ENCODE measurements around the gene SLC12A2.

Gene SLC12A2

DNA sequence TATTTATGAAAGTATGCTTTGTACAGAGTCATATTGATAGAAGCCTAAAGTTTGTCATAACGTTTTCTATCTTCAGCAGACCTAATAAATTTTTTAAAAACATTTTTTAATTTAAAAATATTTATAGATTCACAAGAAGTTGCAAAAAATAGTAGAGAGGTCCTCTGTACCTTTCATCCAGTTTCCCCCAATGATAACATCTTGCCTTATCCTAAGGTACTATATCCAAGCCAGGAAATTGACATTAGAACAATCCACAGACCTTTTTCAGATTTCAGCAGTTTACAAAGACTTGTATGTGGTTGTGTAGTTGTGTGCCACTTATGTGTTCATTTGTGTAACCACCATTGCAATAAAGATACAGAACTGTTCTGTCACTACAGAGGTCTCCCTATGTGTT, 88.5 kb downstream of the SLC12A2 start:
- no peak for DNase-seq

DNA sequence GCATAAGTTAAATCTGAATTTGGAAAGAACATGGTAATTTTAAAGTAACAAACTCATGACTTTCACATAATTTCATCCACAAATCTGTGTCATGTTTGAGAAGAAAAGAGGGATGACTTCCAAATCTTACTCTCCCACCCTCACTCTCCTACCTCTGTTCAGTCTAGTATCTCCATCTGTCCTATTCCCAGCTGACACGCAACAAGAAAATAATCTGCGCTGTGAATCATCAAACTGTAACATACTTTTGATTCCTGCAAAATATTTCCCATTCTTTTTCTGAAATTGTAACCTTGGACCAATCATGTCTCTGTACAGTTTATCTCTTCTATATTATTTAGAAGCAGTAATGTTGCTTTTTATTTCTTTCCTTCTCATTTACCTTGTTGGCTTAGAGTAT, 91.4 kb downstream of the SLC12A2 start:
- no peak for DNase-seq

- no peak for DNase-seq
Measured at GRCh38 chr5:128192368-128192767, 108.8 kb downstream of the SLC12A2 start.

DNA sequence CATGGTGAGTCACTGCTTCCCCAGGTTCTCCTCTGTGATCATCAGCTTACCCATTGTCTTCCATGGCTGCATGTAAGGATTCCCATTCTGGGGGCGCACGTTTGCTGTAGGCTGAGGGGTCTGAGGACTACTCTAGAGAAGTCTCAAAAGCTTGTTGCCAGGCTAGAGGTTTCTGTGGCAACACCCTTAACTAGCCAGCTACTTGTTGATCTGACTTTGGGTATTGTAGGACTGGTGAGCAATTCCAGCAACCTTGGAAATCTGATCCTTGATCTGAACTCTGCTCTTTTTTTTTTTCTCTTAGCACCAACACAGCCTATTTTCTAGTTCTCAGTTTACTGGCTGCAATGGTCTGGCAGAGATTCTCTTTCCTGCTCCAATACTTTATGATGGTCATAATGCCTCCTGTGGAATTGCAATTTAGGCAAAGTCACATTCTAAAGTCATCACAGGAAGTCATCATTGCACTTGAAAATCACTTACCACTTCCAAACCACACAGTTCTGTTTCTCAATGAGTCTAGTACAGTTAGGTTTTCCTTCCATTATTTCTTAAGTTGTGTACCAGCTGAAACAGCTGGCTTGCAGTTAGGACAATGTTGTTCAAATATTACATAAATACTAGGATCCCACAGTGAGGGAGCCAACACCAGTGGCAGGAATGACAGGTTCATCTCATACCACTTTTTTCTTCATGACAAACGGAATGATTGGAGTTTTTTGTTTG, 110.3 kb downstream of the SLC12A2 start:
- DNase-seq: no peak

DNA sequence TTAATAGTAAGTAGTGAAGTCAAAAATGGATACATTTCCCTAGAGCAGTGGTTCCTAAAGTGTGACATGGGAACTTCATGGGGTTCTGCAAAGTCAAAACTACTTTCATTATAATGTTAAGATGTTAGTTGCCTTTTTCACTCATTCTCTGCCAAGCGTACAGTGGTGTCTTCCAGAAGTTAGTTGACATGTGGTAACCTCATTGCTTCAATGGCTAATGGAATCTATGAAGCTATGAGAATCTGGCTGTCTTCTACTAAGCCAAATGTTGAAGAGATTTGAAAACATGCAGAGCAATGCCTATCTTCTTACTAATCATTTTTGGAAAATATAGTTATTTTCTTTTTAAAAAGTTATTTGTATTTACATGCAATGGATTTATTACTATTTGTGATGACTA, 111.8 kb downstream of the SLC12A2 start:
- no peak for DNase-seq

DNA sequence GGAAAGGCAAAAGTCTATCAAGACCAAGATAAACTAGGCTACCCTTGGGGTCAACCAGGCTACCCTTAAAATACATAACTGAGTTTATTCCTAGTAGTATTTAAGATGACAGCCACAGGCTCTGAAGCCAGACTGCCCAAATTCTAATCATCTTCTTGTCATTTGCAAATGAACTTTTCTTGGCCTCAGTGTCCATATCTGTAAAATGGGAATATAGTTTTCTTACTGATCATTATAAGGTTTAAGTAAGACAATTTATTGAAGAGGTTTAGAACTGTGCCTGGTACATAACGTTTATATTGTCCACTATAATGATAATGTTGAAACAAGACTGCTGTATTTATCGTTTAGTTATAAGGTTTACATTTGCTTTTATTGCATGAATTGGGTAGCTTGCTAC, 112.5 kb downstream of the SLC12A2 start:
- no peak for DNase-seq

- DNase-seq: no peak
Measured at GRCh38 chr5:128196791-128197190, 113.2 kb downstream of the SLC12A2 start.

- DNase-seq: no peak
Measured at GRCh38 chr5:128197896-128198522, 114.4 kb downstream of the SLC12A2 start.

GRCh38 chr5:128199104-128199503, 115.5 kb downstream of the SLC12A2 start:
- no peak for DNase-seq

- DNase-seq: no peak
Measured at GRCh38 chr5:128199611-128200010, 116.0 kb downstream of the SLC12A2 start.

DNA sequence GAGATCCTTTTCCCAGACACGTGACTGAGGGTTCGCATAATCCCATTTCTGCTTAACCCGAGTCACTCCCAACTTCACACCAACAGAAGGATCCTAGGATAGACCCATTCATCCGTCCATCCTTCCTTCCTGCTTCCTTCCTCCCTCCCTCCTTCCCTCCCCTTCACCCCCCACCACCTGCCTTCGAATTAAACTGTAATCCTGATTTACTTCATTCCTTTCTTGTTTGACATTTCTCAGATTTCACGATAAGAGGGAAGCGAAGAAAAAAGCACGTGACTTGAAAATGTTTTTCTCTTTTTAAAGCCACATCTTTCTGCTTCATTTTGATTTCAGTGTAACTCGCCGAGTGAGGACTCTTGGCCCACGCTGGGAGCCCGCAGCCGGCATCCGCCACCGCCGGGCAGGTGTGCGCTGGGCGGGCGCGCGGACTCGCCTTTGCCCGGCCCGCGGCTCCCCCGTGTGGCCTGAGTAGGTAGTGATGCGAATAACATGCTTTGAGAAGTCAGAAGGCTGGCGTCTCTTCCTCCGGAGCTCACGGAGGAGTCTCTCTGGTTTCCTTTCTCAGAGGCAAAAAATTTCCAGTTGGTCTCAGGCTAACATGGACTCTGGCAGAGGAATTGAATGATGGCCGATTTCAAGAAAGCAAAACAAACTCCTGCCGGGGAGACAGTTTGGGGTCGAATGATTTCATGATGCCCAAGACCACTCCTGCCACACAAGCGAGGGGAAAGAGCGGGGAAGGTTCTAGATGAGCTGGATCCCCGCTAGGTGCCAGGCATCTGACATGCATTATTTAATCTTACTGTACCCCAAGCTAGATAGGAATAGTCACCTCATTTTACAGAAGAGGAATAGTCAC, 117.7 kb downstream of the SLC12A2 start:
- DNase-seq: peak; percentile 65 to 73

GRCh38 chr5:128202320-128202719, 118.8 kb downstream of the SLC12A2 start:
- no peak for DNase-seq

DNA sequence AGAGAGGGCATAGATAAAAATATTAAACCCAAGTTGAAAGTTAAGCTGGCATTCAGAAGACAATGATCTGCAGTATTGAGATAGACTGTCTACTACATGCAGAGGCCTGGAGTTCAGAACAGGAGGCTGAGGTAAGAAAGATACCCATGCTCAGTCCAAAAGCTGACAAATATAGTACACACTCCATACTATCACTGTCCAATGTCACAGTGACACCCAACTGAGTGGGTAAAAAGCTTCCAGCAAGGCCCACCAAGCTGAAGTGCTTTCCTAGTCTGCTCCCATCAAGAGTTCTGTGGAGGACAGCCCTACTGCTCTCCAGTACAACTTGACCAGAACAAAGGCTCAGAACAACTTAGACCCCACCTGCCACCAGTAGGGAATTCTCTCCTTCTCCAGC, 124.9 kb downstream of the SLC12A2 start:
- DNase-seq: no peak

- DNase-seq: no peak
Measured at GRCh38 chr5:128212191-128212806, 128.7 kb downstream of the SLC12A2 start.

DNA sequence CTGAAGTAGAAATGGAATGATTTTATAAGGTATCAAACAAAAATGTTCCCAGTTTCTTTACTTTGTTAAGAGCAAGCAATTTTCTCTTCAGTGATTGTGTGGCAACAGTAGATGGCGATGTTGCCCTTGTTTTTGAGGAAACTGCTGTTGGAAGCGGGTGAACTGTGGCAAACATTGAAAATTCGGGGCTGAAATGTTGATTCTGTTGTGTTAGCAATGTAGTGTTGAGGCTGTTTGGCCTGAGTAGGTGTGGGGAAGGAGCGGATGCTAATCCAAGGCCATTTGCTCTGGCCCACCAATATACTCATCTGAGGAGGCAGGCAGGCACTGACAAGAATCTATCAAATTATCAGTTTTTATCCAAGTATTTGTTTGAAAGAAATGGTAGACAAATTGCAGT, 129.8 kb downstream of the SLC12A2 start:
- peak; percentile 60 to 68 for DNase-seq

- no peak for DNase-seq
Measured at GRCh38 chr5:128213833-128214232, 130.3 kb downstream of the SLC12A2 start.

GRCh38 chr5:128216285-128216684, 132.7 kb downstream of the SLC12A2 start:
- no peak for DNase-seq

GRCh38 chr5:128216860-128217531, 133.4 kb downstream of the SLC12A2 start:
- DNase-seq: no peak

DNA sequence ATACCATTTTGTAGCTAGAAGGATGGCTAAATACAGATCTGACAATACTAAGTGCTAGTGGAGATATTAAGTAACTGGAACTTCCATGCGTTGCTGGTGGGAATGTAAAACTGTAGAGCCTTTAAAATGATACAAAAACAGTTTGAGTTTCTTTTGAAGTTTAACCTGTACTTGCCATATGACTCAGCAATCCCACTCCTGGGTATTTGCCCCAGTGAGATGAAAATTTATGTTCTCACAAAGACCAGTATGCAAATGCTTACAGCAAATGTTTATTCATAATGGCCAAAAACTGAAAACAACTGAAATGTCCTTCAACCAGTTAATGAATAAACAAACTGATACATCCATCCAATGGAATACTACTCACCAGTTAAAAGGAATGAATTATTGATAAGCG, 137.3 kb downstream of the SLC12A2 start:
- no peak for DNase-seq

GRCh38 chr5:128224336-128224735, 140.8 kb downstream of the SLC12A2 start:
- DNase-seq: no peak

GRCh38 chr5:128225245-128226030, 141.9 kb downstream of the SLC12A2 start:
- no peak for DNase-seq

DNA sequence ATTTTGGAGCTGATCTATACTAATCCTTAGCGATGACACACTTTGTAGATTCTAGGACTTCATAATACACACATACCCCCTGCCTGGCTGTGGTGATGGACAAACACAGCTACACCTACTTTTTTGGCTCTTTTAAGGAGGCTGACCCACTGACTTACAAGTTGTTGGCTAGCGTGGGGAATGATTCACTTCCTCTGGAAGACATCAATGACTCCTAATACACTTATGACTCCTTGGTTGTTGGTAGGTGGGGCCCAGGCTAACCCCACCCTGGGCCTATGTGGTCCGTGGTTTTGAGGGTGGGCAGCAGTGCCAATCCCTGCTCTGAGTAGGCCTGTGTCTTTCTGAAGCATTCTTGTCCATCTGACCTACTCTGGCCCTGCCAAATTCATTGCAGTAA, 144.4 kb downstream of the SLC12A2 start:
- no peak for DNase-seq
